Upper lobe of left lung (tissue), 4 donors: Measurements from ENCODE around the gene HSP90AB1.

Source experiments
- CTCF ChIP-seq, 6 experiments: fragments of 450-650 bp in 4 of 6; fragments of 200-600 bp in 2 of 6; sonication (generic) in 2 of 6; IDR thresholded peaks; one replicate each; pipeline ENCODE4 v1.5.1; 2016 to 2019; ENCODE audit warnings: antibody characterized with exemption in 6 of 6
- EP300 ChIP-seq, 4 donors: sonication (generic); formaldehyde crosslinking; IDR thresholded peaks; one replicate each; pipeline ENCODE4 v1.5.1; 2017; ENCODE audit warnings: antibody characterized with exemption in 4 of 4, control low read depth in 2 of 4

GRCh38 chr6:44264154-44265006 is 17.5 kb downstream of the HSP90AB1 start:
- TF ChIP-seq CTCF (IDR thresholded peaks at IDR 0.05) (no peak), EP300 (IDR thresholded peaks at IDR 0.05) (no peak)
